ENCODE results near the gene TUBB4B.

TUBB4B gene

DNA sequence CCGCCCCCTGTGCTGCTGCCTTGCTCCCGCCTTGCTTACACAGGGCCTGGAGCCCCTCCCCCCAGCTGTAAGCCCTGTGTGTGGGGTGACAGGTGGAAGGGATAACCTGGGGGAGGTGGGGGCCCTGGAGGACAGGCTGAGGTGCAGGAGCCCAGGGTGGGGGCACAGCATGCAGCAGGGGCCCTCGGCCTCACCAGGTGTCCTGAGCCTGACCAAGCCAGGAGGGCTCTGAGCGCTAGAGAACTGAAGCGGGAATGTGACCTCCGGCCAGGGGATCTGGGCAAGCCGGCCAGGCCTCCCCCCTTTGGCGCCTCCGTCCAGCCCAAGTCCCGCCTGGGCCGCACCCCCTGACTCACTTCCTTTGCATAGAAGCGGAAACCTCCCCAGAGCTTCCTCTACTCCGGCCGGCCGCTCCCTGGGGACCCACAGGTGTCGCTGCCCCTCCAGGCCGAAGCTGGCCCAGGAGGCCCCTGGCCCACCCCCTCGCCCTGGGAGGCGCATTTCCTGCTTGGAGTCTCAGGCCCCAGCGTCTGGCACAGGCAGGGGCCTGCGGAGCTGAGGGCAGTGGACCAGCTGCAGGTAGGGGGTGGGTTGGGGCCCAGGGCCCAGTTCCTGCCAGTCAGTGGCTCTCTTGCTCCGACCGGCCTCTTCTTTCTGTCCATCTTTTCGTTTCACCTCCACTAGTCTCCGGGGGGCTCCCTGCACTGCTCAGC lies 36.4 kb downstream of the TUBB4B start, which contains the start of gene TOR4A:
TSS of gene TOR4A (plus strand) at position 398 of the 713 bp plus-strand sequence. CDS start 964 bp downstream, outside the sequence.
- Histone ChIP-seq H3K4me3 (peak within 1 kb of the TSS; percentile 27 to 51 (median 41)), H3K27ac (peak within 1 kb of the TSS; percentile 21 to 88 (median 75))

DNA sequence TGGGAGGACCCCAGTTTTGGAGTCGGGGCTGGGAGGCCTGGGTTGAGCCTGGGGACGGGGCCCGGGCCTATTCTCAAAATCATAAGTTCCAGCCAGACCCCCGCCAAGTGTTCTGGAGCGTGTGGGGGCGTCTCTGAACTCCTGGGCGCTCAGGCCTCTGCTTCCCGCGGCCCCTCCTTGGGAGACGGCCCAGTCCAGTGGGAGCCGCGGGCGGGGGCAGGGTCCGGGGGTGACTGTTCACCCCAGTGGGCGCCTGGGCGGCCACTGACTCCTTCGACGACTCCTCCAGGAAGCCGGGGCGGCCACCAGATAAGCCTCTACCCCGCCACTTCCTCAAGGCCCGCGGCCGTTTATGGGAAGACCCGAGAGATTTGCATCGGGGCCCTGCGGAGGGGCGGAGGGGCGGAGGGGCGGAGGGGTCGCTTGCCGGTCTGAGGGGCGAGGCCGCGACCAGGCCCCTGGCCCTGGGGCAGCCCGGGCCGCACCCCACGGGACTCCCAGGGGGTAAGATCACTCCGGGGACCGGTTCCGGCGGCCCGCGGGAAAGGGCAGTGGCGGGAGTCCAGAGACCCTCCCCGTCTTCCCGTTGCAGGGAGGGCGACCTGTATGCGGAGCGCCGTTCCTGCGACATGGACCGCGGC lies 37.1 kb downstream of the TUBB4B start:
- Histone ChIP-seq H3K4me3 (peak overlapping the region; percentile 27 to 51 (median 41)), H3K27ac (peak overlapping the region; percentile 21 to 88 (median 75))

DNA sequence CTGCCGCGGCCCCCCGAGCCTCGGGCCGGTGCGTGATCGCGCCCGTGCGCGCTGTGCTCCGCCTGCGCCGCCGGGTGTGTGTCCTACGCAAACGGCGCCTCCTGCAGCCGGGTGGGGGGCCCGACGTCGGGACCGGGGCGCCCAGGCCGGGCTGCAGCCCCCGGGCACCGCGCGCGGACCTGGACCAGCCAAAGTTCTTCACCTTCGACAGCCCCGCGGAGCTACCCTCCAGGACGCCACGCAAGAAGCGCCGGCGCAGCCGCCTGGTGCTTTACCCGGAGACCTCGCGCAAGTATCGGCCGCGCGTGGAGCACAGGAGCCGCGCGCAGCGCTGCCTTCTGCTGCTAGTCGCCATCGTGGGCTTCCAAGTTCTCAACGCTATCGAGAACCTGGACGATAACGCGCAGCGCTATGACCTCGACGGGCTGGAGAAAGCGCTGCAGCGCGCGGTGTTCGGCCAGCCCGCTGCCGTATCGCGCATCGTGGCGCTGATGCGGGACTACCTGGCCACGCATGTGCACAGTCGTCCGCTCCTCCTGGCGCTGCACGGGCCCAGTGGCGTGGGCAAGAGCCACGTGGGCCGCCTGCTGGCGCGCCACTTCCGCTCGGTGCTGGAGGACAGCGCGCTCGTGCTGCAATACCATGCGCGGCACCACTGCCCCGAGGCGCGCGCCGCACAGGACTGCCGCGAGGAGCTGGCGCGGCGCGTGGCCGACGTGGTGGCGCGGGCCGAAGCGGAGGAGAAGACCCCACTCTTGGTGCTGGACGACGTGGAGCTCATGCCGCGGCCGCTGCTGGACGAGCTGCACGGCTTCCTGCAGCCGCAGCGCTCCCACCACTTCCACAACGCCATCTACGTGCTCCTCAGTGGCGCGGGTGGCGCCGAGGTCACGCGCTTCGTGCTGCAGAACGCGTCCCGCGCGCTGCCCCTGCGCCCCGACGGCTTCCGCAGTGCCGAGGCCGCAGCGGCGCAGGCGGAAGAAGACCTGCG lies 37.9 kb downstream of the TUBB4B start:
- H3K27ac ChIP-seq = peak overlapping the region in 4 of 21 experiments; percentile 21 to 78 (median 67)
- peak overlapping the region; percentile 27 to 51 (median 41) for H3K4me3 ChIP-seq

DNA sequence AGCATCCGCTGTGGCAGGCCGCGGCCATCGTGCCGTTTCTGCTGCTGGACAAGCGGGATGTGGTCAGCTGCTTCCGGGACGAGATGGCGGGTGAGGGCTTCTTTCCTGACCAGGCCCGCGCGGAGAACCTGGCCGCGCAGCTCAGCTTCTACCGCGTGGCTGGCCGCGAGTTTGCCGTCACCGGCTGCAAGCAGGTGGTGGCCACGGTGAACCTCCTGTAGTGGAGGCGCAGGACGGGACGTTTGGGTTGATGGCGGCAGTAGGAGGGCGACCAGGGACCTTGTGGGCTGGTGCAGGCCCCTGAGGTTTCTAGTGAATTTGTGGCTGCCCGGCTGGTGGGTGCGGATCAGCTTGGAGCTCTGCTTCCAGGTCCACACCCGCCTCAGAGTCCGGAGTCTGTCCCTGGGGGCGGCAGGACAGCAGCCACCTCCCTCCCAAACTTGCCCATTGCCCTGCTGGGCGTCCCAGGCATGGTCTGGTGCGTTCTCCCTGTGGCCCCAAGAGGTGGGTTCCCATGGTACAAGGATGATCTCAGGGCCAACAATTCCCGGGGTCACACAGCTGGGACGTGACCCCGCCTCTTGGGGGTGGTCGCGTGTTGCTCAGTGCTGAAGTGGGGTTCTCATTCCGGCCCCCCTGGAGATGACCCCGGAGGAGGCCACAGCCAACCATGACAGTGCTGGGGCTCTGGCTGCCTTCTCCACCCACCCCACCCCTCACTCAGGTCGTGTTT lies 38.8 kb downstream of the TUBB4B start:
- no peak overlapping the region for H3K4me3 ChIP-seq
- no peak overlapping the region for H3K27ac ChIP-seq

DNA sequence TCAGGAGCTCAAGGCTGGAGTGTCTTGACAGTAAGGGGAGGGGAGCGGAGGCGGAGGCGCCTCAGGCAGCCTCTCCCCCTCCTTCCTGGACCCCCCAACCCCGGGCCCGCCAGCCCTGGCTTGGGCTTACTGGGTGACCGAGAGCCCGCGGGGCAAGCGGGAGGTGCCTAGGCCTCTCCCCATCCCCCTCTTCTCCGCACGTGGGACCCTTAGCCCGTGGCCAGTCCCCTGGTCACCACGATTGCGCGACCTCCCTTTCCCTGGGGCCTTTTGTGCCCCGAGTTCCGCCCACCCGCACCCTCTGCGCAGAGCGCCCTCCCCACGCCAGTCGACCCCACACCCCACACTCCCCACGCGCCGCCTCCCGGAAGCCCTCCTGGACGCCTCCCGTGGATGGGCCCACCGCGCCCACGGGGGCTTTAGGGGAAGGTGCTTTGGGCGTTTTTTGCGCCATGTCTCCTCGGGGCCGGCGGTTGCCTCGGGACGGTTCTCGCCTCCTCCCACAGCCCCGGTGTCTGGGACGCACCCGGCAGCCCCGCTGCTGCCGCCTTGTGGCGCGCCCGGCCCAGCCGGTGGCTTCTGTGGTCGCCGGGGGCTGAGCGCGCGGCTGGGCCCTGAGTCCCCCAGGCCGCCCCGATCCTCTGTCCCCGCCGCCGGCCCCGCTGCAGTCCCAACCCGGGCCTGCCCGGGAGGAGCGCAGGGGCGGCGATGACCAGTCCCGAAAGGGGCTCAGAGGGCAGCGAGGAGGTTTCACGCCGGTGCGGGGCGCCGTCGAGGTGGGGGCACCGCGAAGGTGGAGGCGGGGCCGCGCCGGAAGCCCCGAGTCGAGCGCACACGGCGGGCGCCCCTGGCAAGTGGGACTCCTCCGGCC lies 39.6 kb downstream of the TUBB4B start:
- H3K4me3 ChIP-seq = peak overlapping the region in 1 of 7 experiments; percentile 0
- H3K27ac ChIP-seq = no peak overlapping the region

DNA sequence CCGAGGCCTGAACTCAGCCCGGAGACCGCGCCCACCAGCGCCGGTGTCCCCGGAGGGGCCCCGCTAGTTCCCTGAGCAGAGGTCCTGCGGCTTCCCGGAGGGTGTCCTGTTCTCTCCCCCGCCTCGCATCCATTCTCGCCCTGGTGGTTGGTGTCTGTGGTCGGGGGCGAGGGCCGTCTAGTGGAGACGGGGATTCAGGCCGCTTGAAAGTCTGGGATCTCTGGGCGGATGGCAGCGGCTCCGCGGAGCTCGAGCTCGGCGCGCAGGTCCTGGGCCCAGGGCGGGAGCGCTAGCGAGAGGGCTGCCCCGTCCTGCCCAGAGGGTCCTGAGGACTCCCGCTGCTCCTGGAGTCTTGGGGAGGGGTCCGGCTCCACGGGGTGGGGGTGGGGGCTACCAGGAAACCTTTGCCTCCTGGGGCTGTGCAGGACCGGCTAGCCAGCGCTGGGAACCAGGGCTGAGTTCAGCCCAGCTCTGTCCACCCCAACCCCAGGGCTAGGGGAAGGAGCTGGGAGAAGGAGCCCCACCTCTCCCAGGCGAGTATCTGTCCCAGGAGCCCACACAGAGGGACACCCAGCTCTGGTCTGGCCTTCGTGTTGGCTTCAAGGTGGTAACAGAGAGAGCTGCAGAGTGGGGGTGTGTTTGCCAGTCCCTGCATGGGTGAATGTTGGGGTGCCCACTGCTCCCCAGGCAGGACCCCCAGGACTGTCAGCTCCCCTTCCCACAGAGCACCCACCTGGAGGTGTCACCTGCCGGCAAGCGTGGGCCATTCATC lies 40.4 kb downstream of the TUBB4B start:
- no peak overlapping the region for H3K27ac ChIP-seq
- peak overlapping the region in 1 of 7 experiments; percentile 0 for H3K4me3 ChIP-seq

DNA sequence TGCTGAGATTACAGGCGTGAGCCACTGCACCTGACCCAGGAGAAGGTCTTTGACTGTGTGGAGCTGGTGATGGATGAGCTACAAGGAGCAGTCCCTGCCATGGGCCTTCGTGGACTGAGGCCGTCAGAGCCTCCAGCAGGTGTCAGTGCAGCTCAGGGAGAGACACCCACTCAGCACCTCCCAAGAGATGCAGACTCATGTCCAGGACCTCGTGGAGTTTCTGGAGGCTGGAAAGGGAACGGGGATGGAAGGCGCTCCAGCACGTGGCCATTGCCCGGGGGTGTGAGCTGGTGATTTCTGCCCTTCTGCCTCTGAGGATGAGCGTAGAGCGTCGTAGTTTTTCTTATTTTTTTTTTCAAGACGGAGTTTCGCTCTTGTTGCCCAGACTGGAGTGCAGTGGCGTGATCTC lies 45.9 kb downstream of the TUBB4B start:
- no peak overlapping the region for H3K4me3 ChIP-seq

DNA sequence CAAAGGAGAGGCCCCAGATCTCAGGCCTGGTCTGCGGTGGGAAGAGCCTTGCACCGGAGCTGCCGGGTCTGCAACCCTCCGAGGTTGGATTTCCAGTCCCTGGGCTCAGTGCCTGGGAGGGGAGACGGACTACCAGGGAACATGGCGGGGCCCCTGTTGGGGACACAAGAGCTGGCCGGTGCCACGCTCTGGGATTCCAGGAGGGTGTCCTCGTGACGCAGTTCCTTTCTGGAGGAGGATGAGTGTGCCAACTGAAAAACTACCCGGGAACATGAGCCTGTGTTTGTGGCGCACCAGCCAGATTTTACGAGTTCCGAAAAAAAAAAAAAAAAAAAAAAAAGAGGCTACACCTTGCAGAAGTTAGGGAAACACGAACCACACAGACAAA lies 52.0 kb downstream of the TUBB4B start:
- Histone ChIP-seq H3K4me3 (no peak overlapping the region), H3K27ac (no peak overlapping the region)

More for the DNA sequence above, 45.9 kb downstream of the TUBB4B start:
- no peak overlapping the region for H3K27ac ChIP-seq

Data from skin epidermis (tissue), 12 donors.